ENCODE data around the gene ERF.

The ERF gene

DNA sequence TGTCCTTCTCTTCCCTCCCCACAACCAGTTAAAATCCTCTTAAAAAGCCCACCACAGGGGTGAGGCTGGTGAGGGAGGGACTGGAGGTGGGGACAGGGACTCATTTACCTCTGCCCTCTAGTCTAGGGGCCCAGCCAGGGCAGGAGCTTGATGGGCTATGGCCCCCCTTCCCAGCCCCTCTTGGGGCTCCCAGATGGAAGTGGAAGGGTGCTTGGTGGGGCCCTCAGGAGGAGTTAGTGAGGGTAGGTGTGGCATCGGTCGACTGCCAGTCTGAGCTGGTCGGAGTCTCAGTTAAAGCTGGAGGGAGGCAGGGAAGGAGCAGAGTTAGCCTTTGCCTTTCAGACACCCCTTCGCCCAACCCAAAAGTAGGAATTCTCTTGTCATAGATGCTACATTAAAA, 24.4 kb downstream of the ERF start:
- DNase-seq (ENCODE audit: extremely low read depth, low read depth) = no peak

GRCh38 chr19:42229855-42230351, 25.0 kb downstream of the ERF start:
- TF ChIP-seq, protein P1, sequence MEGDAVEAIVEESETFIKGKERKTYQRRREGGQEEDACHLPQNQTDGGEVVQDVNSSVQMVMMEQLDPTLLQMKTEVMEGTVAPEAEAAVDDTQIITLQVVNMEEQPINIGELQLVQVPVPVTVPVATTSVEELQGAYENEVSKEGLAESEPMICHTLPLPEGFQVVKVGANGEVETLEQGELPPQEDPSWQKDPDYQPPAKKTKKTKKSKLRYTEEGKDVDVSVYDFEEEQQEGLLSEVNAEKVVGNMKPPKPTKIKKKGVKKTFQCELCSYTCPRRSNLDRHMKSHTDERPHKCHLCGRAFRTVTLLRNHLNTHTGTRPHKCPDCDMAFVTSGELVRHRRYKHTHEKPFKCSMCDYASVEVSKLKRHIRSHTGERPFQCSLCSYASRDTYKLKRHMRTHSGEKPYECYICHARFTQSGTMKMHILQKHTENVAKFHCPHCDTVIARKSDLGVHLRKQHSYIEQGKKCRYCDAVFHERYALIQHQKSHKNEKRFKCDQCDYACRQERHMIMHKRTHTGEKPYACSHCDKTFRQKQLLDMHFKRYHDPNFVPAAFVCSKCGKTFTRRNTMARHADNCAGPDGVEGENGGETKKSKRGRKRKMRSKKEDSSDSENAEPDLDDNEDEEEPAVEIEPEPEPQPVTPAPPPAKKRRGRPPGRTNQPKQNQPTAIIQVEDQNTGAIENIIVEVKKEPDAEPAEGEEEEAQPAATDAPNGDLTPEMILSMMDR (IDR thresholded peaks at IDR 0.05; ENCODE audit: low read depth, low read length) = no peak
- no peak for DNase-seq (ENCODE audit: extremely low read depth, low read depth)

More for the DNA sequence above, 24.4 kb downstream of the ERF start:
- TF ChIP-seq, protein P1 (IDR thresholded peaks at IDR 0.05; ENCODE audit: low read depth, low read length) = no peak

GRCh38 chr19:42229301-42229854, 25.6 kb downstream of the ERF start:
- no peak for DNase-seq (ENCODE audit: extremely low read depth, low read depth)

DNA sequence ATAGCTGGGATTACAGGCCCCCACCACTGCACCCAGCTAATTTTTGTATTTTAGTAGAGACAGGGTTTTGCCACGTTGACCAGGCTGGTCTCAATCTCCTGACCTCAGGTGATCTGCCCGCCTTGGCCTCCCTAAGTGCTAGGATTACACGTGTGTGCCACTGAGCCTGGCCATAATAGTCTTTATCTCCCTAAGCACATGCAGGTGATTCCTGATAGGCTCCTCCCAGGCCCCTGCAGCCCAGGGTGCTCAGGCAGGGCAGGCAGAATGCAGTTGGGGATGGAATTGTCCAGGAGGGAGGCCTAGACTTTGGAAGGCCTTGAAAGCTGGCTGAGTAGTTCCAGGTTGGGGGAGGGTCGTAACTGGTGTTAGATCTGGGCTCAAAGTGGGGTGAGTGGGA, 26.3 kb downstream of the ERF start:
- DNase-seq (ENCODE audit: extremely low read depth, low read depth) = no peak

More at GRCh38 chr19:42229301-42229854, 25.6 kb downstream of the ERF start:
- TF ChIP-seq, protein P1 (IDR thresholded peaks at IDR 0.05; ENCODE audit: low read depth, low read length) = no peak

DNA sequence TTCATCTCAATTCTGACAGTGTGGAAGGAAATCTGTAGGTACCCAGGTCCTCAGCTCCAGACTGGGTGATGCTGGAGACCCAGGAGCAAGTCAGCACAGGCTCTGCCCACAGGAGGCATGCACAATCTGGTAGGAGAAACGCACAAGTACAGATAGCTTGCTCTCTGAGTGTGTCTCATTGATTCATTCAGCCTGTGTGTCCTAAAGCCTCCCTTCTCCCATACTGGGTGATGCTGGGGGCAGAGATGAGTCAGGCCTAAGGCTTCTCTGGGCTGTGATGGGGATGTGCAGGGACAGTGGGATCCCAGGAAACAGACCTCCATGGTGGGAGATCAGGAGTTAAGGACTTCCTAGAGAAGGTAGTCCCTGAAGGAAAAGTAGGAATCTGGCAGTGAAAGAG, 28.0 kb downstream of the ERF start:
- TF ChIP-seq, protein P1 (IDR thresholded peaks at IDR 0.05; ENCODE audit: low read depth, low read length) = no peak
- DNase-seq (ENCODE audit: extremely low read depth, low read depth) = no peak

More for the DNA sequence above, 26.3 kb downstream of the ERF start:
- TF ChIP-seq, protein P1 (IDR thresholded peaks at IDR 0.05; ENCODE audit: low read depth, low read length) = no peak

DNA sequence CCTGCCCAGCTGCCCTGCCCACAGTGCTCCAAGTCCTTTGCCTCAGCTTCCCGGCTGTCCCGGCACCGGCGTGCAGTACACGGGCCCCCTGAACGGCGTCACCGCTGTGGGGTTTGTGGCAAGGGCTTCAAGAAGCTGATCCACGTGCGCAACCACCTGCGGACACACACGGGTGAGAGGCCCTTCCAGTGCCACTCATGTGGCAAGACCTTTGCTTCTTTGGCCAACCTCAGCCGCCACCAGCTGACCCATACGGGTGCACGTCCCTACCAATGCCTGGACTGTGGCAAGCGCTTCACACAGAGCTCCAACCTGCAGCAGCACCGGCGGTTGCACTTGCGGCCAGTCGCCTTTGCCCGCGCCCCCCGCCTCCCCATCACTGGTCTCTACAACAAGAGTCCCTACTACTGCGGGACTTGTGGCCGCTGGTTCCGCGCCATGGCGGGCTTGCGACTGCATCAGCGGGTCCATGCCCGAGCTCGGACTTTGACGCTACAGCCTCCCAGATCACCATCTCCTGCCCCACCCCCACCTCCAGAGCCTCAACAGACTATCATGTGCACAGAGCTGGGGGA, 29.1 kb downstream of the ERF start:
- DNase-seq (ENCODE audit: extremely low read depth, low read depth) = no peak
- TF ChIP-seq, protein P1 (IDR thresholded peaks at IDR 0.05; ENCODE audit: low read depth, low read length) = no peak

DNA sequence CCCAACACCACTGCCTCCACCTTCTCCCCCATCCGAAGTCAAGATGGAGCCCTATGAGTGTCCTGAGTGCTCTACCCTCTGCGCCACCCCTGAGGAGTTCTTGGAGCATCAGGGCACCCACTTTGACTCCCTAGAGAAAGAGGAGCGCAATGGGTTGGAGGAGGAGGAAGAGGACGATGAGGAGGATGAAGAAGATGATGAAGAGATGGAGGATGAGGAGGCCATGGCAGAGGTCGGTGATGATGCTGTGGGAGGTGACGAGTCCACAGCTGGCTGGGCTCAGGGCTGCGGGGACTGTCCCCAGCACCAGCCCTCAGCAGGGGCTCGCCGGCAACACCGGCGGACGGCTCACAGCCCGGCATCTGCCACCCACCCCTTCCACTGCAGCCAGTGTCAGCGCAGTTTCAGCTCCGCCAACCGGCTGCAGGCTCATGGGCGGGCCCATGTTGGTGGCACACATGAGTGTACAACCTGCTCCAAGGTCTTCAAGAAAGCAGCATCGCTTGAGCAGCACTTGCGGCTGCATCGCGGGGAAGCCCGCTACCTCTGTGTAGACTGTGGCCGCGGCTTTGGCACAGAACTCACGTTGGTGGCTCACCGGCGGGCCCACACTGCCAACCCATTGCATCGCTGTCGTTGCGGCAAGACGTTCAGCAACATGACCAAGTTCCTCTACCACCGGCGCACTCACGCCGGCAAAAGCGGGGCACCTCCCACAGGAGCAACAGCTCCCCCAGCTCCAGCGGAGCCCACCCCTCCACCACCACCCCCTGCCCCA, 29.8 kb downstream of the ERF start:
- DNase-seq (ENCODE audit: extremely low read depth, low read depth) = no peak

More for the DNA sequence above, 29.8 kb downstream of the ERF start:
- TF ChIP-seq, protein P1 (IDR thresholded peaks at IDR 0.05; ENCODE audit: low read depth, low read length) = no peak

Data from AG09319 (cell line).